NT2/D1 (cell line): ENCODE measurements around the gene HABP4.

Experiments
- SUZ12 ChIP-seq: IDR thresholded peaks from 2 replicates; pipeline ENCODE4 v1.6.1; 2011; ENCODE audit not compliant: insufficient read length, insufficient read depth; ENCODE audit errors: extremely low read depth
- YY1 ChIP-seq: IDR thresholded peaks from 2 replicates; pipeline ENCODE4 v1.6.1; 2011; ENCODE audit not compliant: insufficient read length, insufficient read depth
- ZNF274 ChIP-seq: IDR thresholded peaks from 2 replicates; pipeline ENCODE4 v1.6.1; 2011; ENCODE audit warnings: mild to moderate bottlenecking, low read depth, low read length

GRCh38 chr9:96505316-96505991 lies 55.5 kb downstream of the HABP4 start:
- no peak for TF ChIP-seq YY1
- TF ChIP-seq SUZ12 = no peak
- TF ChIP-seq ZNF274 = no peak
